K562 (cell line): ENCODE measurements around the gene MAP3K14. TPM values are rescaled to one million over a fixed set of nuclear protein-coding genes. Genes with fewer than 3 reads are reported as not detected.

ENCODE experiments used
- ATAC-seq: fragments of 200-7000 bp; cut with Tn5 transposase; 3 replicates; pipeline ENCODE4 v1.9.1; 2020; ENCODE audit warnings: moderate library complexity
- BruUV-seq: library from RNA; stranded (reverse); fragments of 400-500 nt; replicated peaks from 2 replicates; lab custom pipeline; 2021; lab: Mats Ljungman, UMichigan
- CTCF ChIA-PET: fragments of 300-600 bp; formaldehyde crosslinking; extraction: SDS; loops from one replicate; lab custom pipeline; 2021; ENCODE audit warnings: low intra/inter-chr PET ratio; lab: Yijun Ruan, JAX
- POLR2A ChIA-PET: fragments of 300-600, 350-650 bp; sonication (Branson Sonifier 250); formaldehyde crosslinking; extraction: SDS; loops from one replicate; lab custom pipeline; 2021; ENCODE audit warnings: antibody characterized with exemption, inconsistent platforms; lab: Yijun Ruan, JAX
- DNase-seq, 4 experiments: peaks; one replicate each; pipeline versions ENCODE4 v3.0.0 to v3.0.0-alpha.2; 2011 to 2018; ENCODE audit warnings: low spot score in 3 of 4, mixed read lengths in 3 of 4; ENCODE audit errors: extremely low read depth in 1 of 4
- FAIRE-seq: peaks from 2 replicates; lab custom pipeline; 2011; peaks lifted over from hg19 to GRCh38; lab: Jason Lieb, UNC
- H2AFZ ChIP-seq: 2 replicates; pipeline ENCODE4 v1.6.0; 2011; ENCODE audit warnings: low read depth, low read length, control low read depth, inconsistent platforms
- H3K27ac ChIP-seq: fragments of 200-600 bp; 3 replicates; pipeline ENCODE4 v1.8.0; 2011; ENCODE audit warnings: low read depth, mild to moderate bottlenecking, control low read depth, inconsistent platforms, low read length, moderate library complexity, mixed read lengths; ENCODE audit errors: extremely low read depth
- H3K27me3 ChIP-seq, 2 experiments: fragments of 300-600 bp in 1 of 2; 2 replicates in 1 of 2; 3 replicates in 1 of 2; pipeline versions ENCODE4 v1.6.0 to v1.8.0; 2011; ENCODE audit warnings: inconsistent platforms in 2 of 2, low read length in 2 of 2, mild to moderate bottlenecking in 1 of 2, mixed read lengths in 1 of 2, moderate library complexity in 1 of 2; ENCODE audit not compliant: control insufficient read depth in 2 of 2, insufficient read depth in 2 of 2
- H3K36me3 ChIP-seq: fragments of 300-600 bp; 3 replicates; pipeline ENCODE4 v1.8.0; 2011; ENCODE audit warnings: mild to moderate bottlenecking, low read length, inconsistent platforms; ENCODE audit not compliant: control insufficient read depth, insufficient read depth
- H3K4me1 ChIP-seq, 2 experiments: fragments of 200-600 bp in 1 of 2; replicated peaks in 1 of 2; 2 replicates in 1 of 2; 3 replicates in 1 of 2; pipeline versions ENCODE4 v1.5.1 to v1.8.0; 2011; ENCODE audit warnings: inconsistent platforms in 2 of 2, low read length in 2 of 2, mild to moderate bottlenecking in 1 of 2, mixed read lengths in 1 of 2, moderate library complexity in 1 of 2; ENCODE audit not compliant: control insufficient read depth in 2 of 2, insufficient read depth in 2 of 2
- H3K4me2 ChIP-seq: 2 replicates; pipeline ENCODE4 v1.6.1; 2011; ENCODE audit warnings: low read length, control low read depth, inconsistent platforms, mixed read lengths; ENCODE audit not compliant: insufficient read depth
- H3K4me3 ChIP-seq: fragments of 200-600 bp; sonication (generic), shearing (Covaris generic); 2 replicates; pipeline ENCODE4 v1.5.1; 2016; ENCODE audit warnings: control low read depth, inconsistent platforms
- H3K79me2 ChIP-seq: fragments of 200-600 bp; 3 replicates; pipeline ENCODE4 v1.8.0; 2011; ENCODE audit warnings: low read length, inconsistent platforms; ENCODE audit not compliant: control insufficient read depth, insufficient read depth
- H3K9ac ChIP-seq, 2 experiments: 2 replicates each; pipeline versions ENCODE4 v1.6.0 to v1.6.1; 2011; ENCODE audit warnings: low read depth in 2 of 2, low read length in 2 of 2, control low read depth in 1 of 2, inconsistent platforms in 1 of 2, mild to moderate bottlenecking in 1 of 2, mixed read lengths in 1 of 2; ENCODE audit not compliant: insufficient read depth in 1 of 2
- H3K9me1 ChIP-seq: one replicate; pipeline ENCODE4 v1.6.0; 2011; ENCODE audit warnings: inconsistent platforms, mild to moderate bottlenecking, low read length, moderate library complexity; ENCODE audit not compliant: control insufficient read depth, insufficient read depth
- H3K9me3 ChIP-seq: replicated peaks from 2 replicates; pipeline ENCODE4 v1.5.1; 2011; ENCODE audit warnings: low read depth, low read length, inconsistent platforms; ENCODE audit not compliant: control insufficient read depth, insufficient read depth
- H4K20me1 ChIP-seq: replicated peaks from 2 replicates; pipeline ENCODE4 v1.6.1; 2011; ENCODE audit warnings: low read length, inconsistent platforms, mixed read lengths; ENCODE audit not compliant: control insufficient read depth, insufficient read depth
- E2F4 ChIP-seq: sonication (generic); formaldehyde crosslinking; IDR thresholded peaks from 2 replicates; pipeline ENCODE4 v1.8.0; 2022; ENCODE audit warnings: mild to moderate bottlenecking, low read depth, missing genetic modification reagents
- KLF1 ChIP-seq: fragments of 450-650 bp; IDR thresholded peaks from 2 replicates; pipeline ENCODE4 v1.6.1; 2016; ENCODE audit warnings: missing genetic modification characterization, missing compliant biosample characterization
- MAX ChIP-seq: sonication (generic); formaldehyde crosslinking; IDR thresholded peaks from 2 replicates; pipeline ENCODE4 v1.9.0; 2022; ENCODE audit warnings: mild to moderate bottlenecking, missing genetic modification reagents
- MBD2 ChIP-seq: sonication (generic); IDR thresholded peaks from 2 replicates; pipeline ENCODE4 v1.6.1; 2016; ENCODE audit warnings: low read depth, borderline replicate concordance
- PML ChIP-seq: IDR thresholded peaks from 2 replicates; pipeline ENCODE4 v1.6.1; 2012; ENCODE audit warnings: low read length, inconsistent platforms
- POLR2AphosphoS5 ChIP-seq: IDR thresholded peaks from 2 replicates; pipeline ENCODE4 v1.6.1; 2011; ENCODE audit warnings: mild to moderate bottlenecking, low read depth, low read length, moderate library complexity; ENCODE audit not compliant: control insufficient read depth, insufficient read depth
- RFX1 ChIP-seq: fragments of 450-650 bp; IDR thresholded peaks from 2 replicates; pipeline ENCODE4 v1.6.1; 2016; ENCODE audit warnings: mild to moderate bottlenecking, moderate library complexity
- SAP30 ChIP-seq: fragments of 200-600 bp; sonication (generic); IDR thresholded peaks from 2 replicates; pipeline ENCODE4 v1.6.1; 2012; ENCODE audit warnings: borderline replicate concordance, low read depth, mild to moderate bottlenecking, moderate library complexity, low read length, control low read depth, inconsistent platforms; ENCODE audit not compliant: insufficient read depth, poor library complexity, severe bottlenecking
- SETDB1 ChIP-seq: IDR thresholded peaks from one replicate; pipeline ENCODE4 v1.6.1; 2012; ENCODE audit warnings: low read length, control low read depth, inconsistent platforms
- SMARCC2 ChIP-seq: fragments of 450-650 bp; IDR thresholded peaks from 2 replicates; pipeline ENCODE4 v1.6.1; 2017; ENCODE audit warnings: antibody characterized with exemption, moderate library complexity, mild to moderate bottlenecking, low read depth
- TBP ChIP-seq: optimal IDR thresholded peaks from 2 replicates; pipeline ENCODE3; 2011; ENCODE audit warnings: low read depth, low read length, improper control_type of control experiment
- ZFX ChIP-seq: sonication (generic); formaldehyde crosslinking; IDR thresholded peaks from 2 replicates; pipeline ENCODE4 v1.8.0; 2022; ENCODE audit warnings: mild to moderate bottlenecking, missing genetic modification reagents, moderate library complexity
- ZNF232 ChIP-seq: sonication (generic); formaldehyde crosslinking; IDR thresholded peaks from 2 replicates; pipeline ENCODE4 v1.8.0; 2022; ENCODE audit warnings: mild to moderate bottlenecking, missing genetic modification reagents
- ZNF586 ChIP-seq: fragments of 450-650 bp; formaldehyde crosslinking; conservative IDR thresholded peaks from 2 replicates; pipeline ENCODE4 v1.4.0; 2020; ENCODE audit warnings: mild to moderate bottlenecking, moderate library complexity
- WGBS: fragments of 100-300 bp; shearing (Covaris generic); methylation state at CpG from one replicate; pipeline ENCODE4 v1.1.6; 2016; ENCODE audit warnings: low coverage, mixed read lengths; ENCODE audit not compliant: insufficient coverage; ENCODE audit errors: missing lambda C conversion rate; 5-methylcytosine and 5-hydroxymethylcytosine counted together
- in situ Hi-C: fragments of 300-500 bp; cut with MboI; formaldehyde crosslinking; loops from 4 replicates; pipeline ENCODE4 v1.15.0; 2018; ENCODE audit warnings: inconsistent platforms, mixed read lengths
- intact Hi-C: fragments of 100-400 bp; cut with micrococcal nuclease; formaldehyde crosslinking; loops from 2 replicates; pipeline ENCODE4 v1.14.2; 2022
- polyA plus RNA-seq, 8 experiments: library from polyadenylated mRNA; depleted of rRNA in 4 of 8; stranded (reverse) in 5 of 8; unstranded in 3 of 8; fragments of >200 nt; fragmentation: Nextera tagmentation in 2 of 8; fragmentation: Illumina TruSeq in 1 of 8; extraction: Ambion mirVana in 2 of 8; extraction: Trizol in 1 of 8; gene quantifications; 2 replicates each; pipeline versions ENCODE4 v1.2.1 to v1.2.3, GENCODE V29; 2011 to 2014; ENCODE audit warnings: inconsistent platforms in 1 of 8, missing spikeins in 1 of 8
- total RNA-seq, 7 experiments: library from RNA; depleted of rRNA in 6 of 7; stranded (reverse); fragments of >200 nt in 6 of 7; fragmentation: Illumina TruSeq in 2 of 7; extraction: Trizol in 2 of 7; gene quantifications; 2 replicates each; pipeline versions ENCODE4 v1.2.1 to v1.2.3, GENCODE V29; 2011 to 2021; ENCODE audit warnings: low replicate concordance in 1 of 7
- TF ChIP-seq, protein P1 (sequence below): fragments of 450-650 bp; formaldehyde crosslinking; IDR thresholded peaks from 2 replicates; pipeline ENCODE4 v1.4.0; 2022; ENCODE audit warnings: mild to moderate bottlenecking, moderate library complexity
- TF ChIP-seq, protein P2 (sequence below): fragments of 450-650 bp; IDR thresholded peaks from 2 replicates; pipeline ENCODE4 v1.6.1; 2016; ENCODE audit warnings: low read depth, mild to moderate bottlenecking, moderate library complexity
- TF ChIP-seq, protein P3 (sequence below): fragments of 450-650 bp; IDR thresholded peaks from 2 replicates; pipeline ENCODE4 v1.6.1; 2016; ENCODE audit warnings: missing biosample characterization, missing genetic modification characterization

The MAP3K14 gene
- total and polyA plus RNA-seq, 9 of the 15 experiments (the other 6 are each of a cell fraction or from before 2014, with no cell fraction given): 0.45 to 8.7 (median 3.2) TPM

GRCh38 chr17:45279898-45280297 is 36.9 kb downstream of the MAP3K14 start:
- ChIA-PET POLR2A (interaction anchor here (3.6 kb wide), 1 partner anchor 130 kb away, joined by 16 read pairs; the partner anchor contains the start of gene HEXIM1), CTCF (interaction anchor here (5.2 kb wide), 1 partner anchor 106 kb away, joined by 77 read pairs; no protein-coding TSS in a partner anchor)
- no peak for ATAC-seq
- Histone ChIP-seq H3K9ac (no peak overlapping the region), H3K4me1 (peaks cover 9 to 12% of the 10 kb centered on the region in 2 experiments; a peak in 3 of 5 replicates), H3K36me3 (peaks cover 28% of the 10 kb centered on the region; the same call in 2 of the 3 replicates), H3K79me2 (no peaks in the 10 kb centered on the region), H3K27ac (no peak overlapping the region), H2AFZ (no peak overlapping the region), H3K9me3 (no peaks in the 10 kb centered on the region), H4K20me1 (peaks cover 5% of the 10 kb centered on the region), H3K4me2 (no peak overlapping the region), H3K27me3 (no peaks in the 10 kb centered on the region), H3K9me1 (no peaks in the 10 kb centered on the region), H3K4me3 (no peak overlapping the region)
- TF ChIP-seq, protein P1, sequence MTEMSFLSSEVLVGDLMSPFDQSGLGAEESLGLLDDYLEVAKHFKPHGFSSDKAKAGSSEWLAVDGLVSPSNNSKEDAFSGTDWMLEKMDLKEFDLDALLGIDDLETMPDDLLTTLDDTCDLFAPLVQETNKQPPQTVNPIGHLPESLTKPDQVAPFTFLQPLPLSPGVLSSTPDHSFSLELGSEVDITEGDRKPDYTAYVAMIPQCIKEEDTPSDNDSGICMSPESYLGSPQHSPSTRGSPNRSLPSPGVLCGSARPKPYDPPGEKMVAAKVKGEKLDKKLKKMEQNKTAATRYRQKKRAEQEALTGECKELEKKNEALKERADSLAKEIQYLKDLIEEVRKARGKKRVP (CRISPR knock-in tag): no peak
- TF ChIP-seq PML: no peak
- no peak for TF ChIP-seq ZFX (CRISPR knock-in tag)
- no peak for TF ChIP-seq MAX (CRISPR knock-in tag)
- no peak for TF ChIP-seq ZNF586 (CRISPR knock-in tag)
- TF ChIP-seq E2F4 (CRISPR knock-in tag): no peak
- TF ChIP-seq TBP: no peak
- TF ChIP-seq SAP30: no peak
- no peak for TF ChIP-seq ZNF232 (CRISPR knock-in tag)
- no peak for TF ChIP-seq KLF1 (tag)
- TF ChIP-seq RFX1: no peak
- TF ChIP-seq POLR2AphosphoS5: no peak
- TF ChIP-seq MBD2: no peak
- TF ChIP-seq, protein P2, sequence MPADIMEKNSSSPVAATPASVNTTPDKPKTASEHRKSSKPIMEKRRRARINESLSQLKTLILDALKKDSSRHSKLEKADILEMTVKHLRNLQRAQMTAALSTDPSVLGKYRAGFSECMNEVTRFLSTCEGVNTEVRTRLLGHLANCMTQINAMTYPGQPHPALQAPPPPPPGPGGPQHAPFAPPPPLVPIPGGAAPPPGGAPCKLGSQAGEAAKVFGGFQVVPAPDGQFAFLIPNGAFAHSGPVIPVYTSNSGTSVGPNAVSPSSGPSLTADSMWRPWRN: no peak
- no peak for TF ChIP-seq SMARCC2
- TF ChIP-seq SETDB1: no peak
- TF ChIP-seq, protein P3, sequence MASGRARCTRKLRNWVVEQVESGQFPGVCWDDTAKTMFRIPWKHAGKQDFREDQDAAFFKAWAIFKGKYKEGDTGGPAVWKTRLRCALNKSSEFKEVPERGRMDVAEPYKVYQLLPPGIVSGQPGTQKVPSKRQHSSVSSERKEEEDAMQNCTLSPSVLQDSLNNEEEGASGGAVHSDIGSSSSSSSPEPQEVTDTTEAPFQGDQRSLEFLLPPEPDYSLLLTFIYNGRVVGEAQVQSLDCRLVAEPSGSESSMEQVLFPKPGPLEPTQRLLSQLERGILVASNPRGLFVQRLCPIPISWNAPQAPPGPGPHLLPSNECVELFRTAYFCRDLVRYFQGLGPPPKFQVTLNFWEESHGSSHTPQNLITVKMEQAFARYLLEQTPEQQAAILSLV (tag): no peak
- 71% methylated on average over 3 of the region's 3 CpGs for WGBS
- intact Hi-C loops (loop anchor here (5.0 kb wide), 1 partner anchor 32 kb away; no protein-coding TSS in a partner anchor), in situ Hi-C loops (loop anchor here (5.0 kb wide), 1 partner anchor 107 kb away; no protein-coding TSS in a partner anchor)
- BruUV-seq: no TSS peak
- DNase-seq: no peak
- FAIRE-seq: no peak
